HCT116 (cell line): ENCODE results near the gene STRN. TPM values are rescaled to one million over a fixed set of nuclear protein-coding genes. Genes with fewer than 3 reads are reported as not detected.

Source experiments
- ATAC-seq: fragments of 200-7000 bp; cut with Tn5 transposase; 2 replicates; pipeline ENCODE4 v1.9.1; 2020; ENCODE audit warnings: mild to moderate bottlenecking, moderate library complexity
- BruUV-seq: library from RNA; stranded (reverse); fragments of 400-500 nt; replicated peaks from 2 replicates; lab custom pipeline; 2021; lab: Mats Ljungman, UMichigan
- CTCF ChIA-PET: fragments of 300-600 bp; sonication (Branson Sonifier 250); formaldehyde crosslinking; loops from one replicate; lab custom pipeline; 2021; ENCODE audit warnings: antibody characterized with exemption; lab: Charles Lee
- POLR2A ChIA-PET: fragments of 300-600, 350-600 bp; sonication (Branson Sonifier 250); formaldehyde crosslinking; loops from one replicate; lab custom pipeline; 2021; ENCODE audit warnings: antibody characterized with exemption; lab: Charles Lee
- RAD21 ChIA-PET, 2 experiments: fragments of 300-600 bp; sonication (Branson Sonifier 250); formaldehyde crosslinking; loops; one replicate each; lab custom pipeline; 2023; ENCODE audit warnings: low total read pairs in 2 of 2; ENCODE audit not compliant: uncharacterized antibody in 2 of 2, unreplicated experiment in 2 of 2, low non-redundant PET in 1 of 2; lab: Charles Lee
- DNase-seq: peaks from one replicate; pipeline ENCODE4 v3.0.0-alpha.2; 2010; ENCODE audit warnings: low read depth, low spot score
- H2AFZ ChIP-seq: fragments of 200-600 bp; shearing (Covaris generic), sonication (generic); 2 replicates; pipeline ENCODE4 v1.6.1; 2017; ENCODE audit warnings: low read depth, mixed run types, mixed read lengths, antibody characterized with exemption, low read length; ENCODE audit not compliant: poor library complexity, severe bottlenecking
- H3K27ac ChIP-seq: 2 replicates; pipeline ENCODE4 v1.5.1; 2012; ENCODE audit warnings: low read depth, low read length
- H3K27me3 ChIP-seq: fragments of 200-600 bp; sonication (generic); 2 replicates; pipeline ENCODE4 v1.6.1; 2016; ENCODE audit warnings: mixed run types, low read length, mixed read lengths; ENCODE audit not compliant: insufficient read depth
- H3K36me3 ChIP-seq, 2 experiments: fragments of 200-500 bp in 1 of 2; fragments of 200-600 bp in 1 of 2; sonication (Bioruptor generic) in 1 of 2; sonication (generic) in 1 of 2; 2 replicates each; pipeline versions ENCODE4 v1.5.1 to v1.6.1; 2014 to 2016; ENCODE audit warnings: low read length in 2 of 2, inconsistent platforms in 1 of 2, mixed read lengths in 1 of 2, mixed run types in 1 of 2; ENCODE audit not compliant: insufficient read depth in 2 of 2, control insufficient read depth in 1 of 2
- H3K4me1 ChIP-seq, 2 experiments: fragments of 200-600 bp in 1 of 2; sonication (generic) in 1 of 2; 2 replicates each; pipeline versions ENCODE4 v1.5.1 to v1.6.1; 2012 to 2017; ENCODE audit warnings: low read length in 2 of 2, inconsistent platforms in 1 of 2, mild to moderate bottlenecking in 1 of 2, mixed read lengths in 1 of 2, mixed run types in 1 of 2, moderate library complexity in 1 of 2; ENCODE audit not compliant: insufficient read depth in 2 of 2, control insufficient read depth in 1 of 2
- H3K4me2 ChIP-seq: fragments of 200-600 bp; sonication (generic); 2 replicates; pipeline ENCODE4 v1.6.1; 2017; ENCODE audit warnings: mixed run types, low read length, mixed read lengths
- H3K4me3 ChIP-seq, 2 experiments: fragments of 200-600 bp in 1 of 2; sonication (generic) in 1 of 2; replicated peaks in 1 of 2; 2 replicates each; pipeline ENCODE4 v1.5.1; 2011 to 2016; ENCODE audit warnings: low read length in 2 of 2, control low read depth in 1 of 2, low read depth in 1 of 2, mild to moderate bottlenecking in 1 of 2, mixed read lengths in 1 of 2, mixed run types in 1 of 2
- H3K79me2 ChIP-seq: fragments of 200-600 bp; sonication (generic); 2 replicates; pipeline ENCODE4 v1.6.1; 2017; ENCODE audit warnings: mild to moderate bottlenecking, mixed run types, low read length, moderate library complexity, mixed read lengths; ENCODE audit not compliant: insufficient read depth
- H3K9ac ChIP-seq: fragments of 200-600 bp; sonication (generic); 2 replicates; pipeline ENCODE4 v1.6.1; 2016; ENCODE audit warnings: low read length, mixed read lengths
- H3K9me2 ChIP-seq: fragments of 200-600 bp; sonication (generic), shearing (Covaris generic); 2 replicates; pipeline ENCODE4 v1.6.1; 2017; ENCODE audit warnings: mixed run types, mild to moderate bottlenecking, moderate library complexity; ENCODE audit not compliant: insufficient read depth
- H3K9me3 ChIP-seq, 2 experiments: fragments of 200-500 bp in 1 of 2; fragments of 200-600 bp in 1 of 2; sonication (Bioruptor generic) in 1 of 2; sonication (generic) in 1 of 2; 2 replicates each; pipeline ENCODE4 v1.6.1; 2014 to 2017; ENCODE audit warnings: low read length in 2 of 2, mixed read lengths in 2 of 2, inconsistent platforms in 1 of 2, low read depth in 1 of 2, mild to moderate bottlenecking in 1 of 2, mixed run types in 1 of 2, moderate library complexity in 1 of 2; ENCODE audit not compliant: control insufficient read depth in 1 of 2, insufficient read depth in 1 of 2
- H4K20me1 ChIP-seq: fragments of 200-600 bp; sonication (generic), shearing (Covaris generic); 2 replicates; pipeline ENCODE4 v1.6.1; 2017; ENCODE audit warnings: mixed run types, mild to moderate bottlenecking, moderate library complexity; ENCODE audit not compliant: insufficient read depth
- ATF3 ChIP-seq: IDR thresholded peaks from 2 replicates; pipeline ENCODE4 v1.6.1; 2012
- CBX3 ChIP-seq: IDR thresholded peaks from 2 replicates; pipeline ENCODE4 v1.6.1; 2012; ENCODE audit warnings: low read depth
- EZH2phosphoT487 ChIP-seq: fragments of 200-600 bp; IDR thresholded peaks from 2 replicates; pipeline ENCODE4 v1.6.1; 2018; ENCODE audit warnings: antibody characterized with exemption, borderline replicate concordance
- FOSL1 ChIP-seq: IDR thresholded peaks from 2 replicates; pipeline ENCODE4 v1.6.1; 2012; ENCODE audit warnings: low read depth
- POLR2A ChIP-seq: IDR thresholded peaks from 2 replicates; pipeline ENCODE4 v1.7.0; 2011; ENCODE audit warnings: borderline replicate concordance; ENCODE audit not compliant: insufficient read depth, insufficient read length; ENCODE audit errors: extremely low read depth
- REST ChIP-seq: IDR thresholded peaks from 2 replicates; pipeline ENCODE4 v1.6.1; 2012; ENCODE audit warnings: low read depth
- YY1 ChIP-seq: IDR thresholded peaks from 2 replicates; pipeline ENCODE4 v1.6.1; 2011; ENCODE audit warnings: low read length, low read depth, moderate library complexity, mild to moderate bottlenecking; ENCODE audit not compliant: insufficient replicate concordance; ENCODE audit errors: extremely low read depth
- intact Hi-C: fragments of 100-400 bp; cut with micrococcal nuclease; formaldehyde crosslinking; loops from 2 replicates; pipeline ENCODE4 v1.10.0; 2022
- total RNA-seq: library from RNA; stranded (reverse); gene quantifications from one replicate; pipeline ENCODE4 v1.2.1, GENCODE V29; 2021; ENCODE audit not compliant: unreplicated experiment

The STRN gene
- total RNA-seq, 1 experiment from 2014 or later: 26.4 TPM

GRCh38 chr2:36811071-36811470 is 155.3 kb downstream of the STRN start:
- Histone ChIP-seq H3K36me3 (no peaks in the 10 kb centered on the region), H3K79me2 (no peaks in the 10 kb centered on the region), H3K27ac (no peak overlapping the region), H2AFZ (no peak overlapping the region), H3K4me1 (no peaks in the 10 kb centered on the region), H3K9ac (no peak overlapping the region), H3K9me3 (no peaks in the 10 kb centered on the region), H3K4me3 (no peak overlapping the region), H3K4me2 (no peak overlapping the region), H3K27me3 (no peaks in the 10 kb centered on the region), H3K9me2 (no peaks in the 10 kb centered on the region), H4K20me1 (no peaks in the 10 kb centered on the region)
- no TSS peak for BruUV-seq
- ChIA-PET RAD21 (no interaction called here), CTCF (no interaction called here), POLR2A (no interaction called here)
- no peak for ATAC-seq
- TF ChIP-seq POLR2A: no peak
- TF ChIP-seq YY1: no peak
- TF ChIP-seq FOSL1: no peak
- no peak for TF ChIP-seq EZH2phosphoT487
- no peak for TF ChIP-seq REST
- no peak for TF ChIP-seq ATF3
- TF ChIP-seq CBX3: no peak
- DNase-seq: no peak
- intact Hi-C loops: no loop called here

GRCh38 chr2:36809069-36809445 is 157.3 kb downstream of the STRN start:
- intact Hi-C loops: no loop called here
- Histone ChIP-seq H3K36me3 (no peaks in the 10 kb centered on the region), H2AFZ (no peak overlapping the region), H3K9me3 (no peaks in the 10 kb centered on the region), H3K9me2 (no peaks in the 10 kb centered on the region), H4K20me1 (no peaks in the 10 kb centered on the region), H3K4me3 (no peak overlapping the region), H3K27me3 (no peaks in the 10 kb centered on the region), H3K79me2 (no peaks in the 10 kb centered on the region), H3K27ac (no peak overlapping the region), H3K4me2 (no peak overlapping the region), H3K4me1 (no peaks in the 10 kb centered on the region), H3K9ac (no peak overlapping the region)
- ATAC-seq (no peak), DNase-seq (no peak)
- no peak for TF ChIP-seq EZH2phosphoT487
- TF ChIP-seq ATF3: no peak
- CTCF ChIA-PET: no interaction called here
- POLR2A ChIA-PET: no interaction called here
- RAD21 ChIA-PET: no interaction called here
- no TSS peak for BruUV-seq
